K562 (cell line): Measurements from ENCODE around the gene PFAS. TPM values are rescaled to one million over a fixed set of nuclear protein-coding genes. Genes with fewer than 3 reads are reported as not detected.
A peak's percentile ranks its signal among the peaks of the same experiment; 100 is the strongest.

Experiments used
- CHD2 ChIP-seq: IDR thresholded peaks from 2 replicates; pipeline ENCODE4 v1.6.1; 2011; ENCODE audit warnings: low read depth, low read length
- CXXC5 ChIP-seq: fragments of 250-450 bp; sonication (Bioruptor Pico); IDR thresholded peaks from 2 replicates; pipeline ENCODE4 v1.8.0; 2022; ENCODE audit warnings: inconsistent platforms, mild to moderate bottlenecking, moderate library complexity
- E2F3 ChIP-seq: fragments of 250-450 bp; sonication (Bioruptor Pico); IDR thresholded peaks from 2 replicates; pipeline ENCODE4 v1.4.0; 2020; ENCODE audit warnings: mild to moderate bottlenecking
- POLR2A ChIP-seq: fragments of 450-650 bp; conservative IDR thresholded peaks from 2 replicates; pipeline ENCODE4 v1.6.1; 2016
- POLR3A ChIP-seq: IDR thresholded peaks from 2 replicates; pipeline ENCODE4 v1.6.1; 2011; ENCODE audit warnings: borderline replicate concordance, mild to moderate bottlenecking, moderate library complexity; ENCODE audit not compliant: insufficient read length, insufficient read depth; ENCODE audit errors: extremely low read depth
- ZBTB40 ChIP-seq, 2 experiments: fragments of 450-650 bp in 1 of 2; sonication (generic) in 1 of 2; formaldehyde crosslinking in 1 of 2; IDR thresholded peaks; 2 replicates each; pipeline versions ENCODE4 v1.7.1 to v1.9.0; 2016 to 2022; ENCODE audit warnings: inconsistent platforms in 1 of 2, mild to moderate bottlenecking in 1 of 2, missing genetic modification reagents in 1 of 2
- ZFP36 ChIP-seq: fragments of 150-350 bp; IDR thresholded peaks from 2 replicates; pipeline ENCODE4 v1.6.1; 2018; ENCODE audit warnings: low read length, low read depth; ENCODE audit not compliant: partially characterized antibody
- ZKSCAN1 ChIP-seq: fragments of 150-350 bp; IDR thresholded peaks from 2 replicates; pipeline ENCODE4 v1.6.1; 2016; ENCODE audit warnings: low read depth, low read length
- ZNF57 ChIP-seq: fragments of 450-650 bp; formaldehyde crosslinking; IDR thresholded peaks from 2 replicates; pipeline ENCODE4 v1.4.0; 2020; ENCODE audit warnings: mild to moderate bottlenecking, moderate library complexity
- polyA plus RNA-seq, 8 experiments: library from polyadenylated mRNA; depleted of rRNA in 4 of 8; stranded (reverse) in 5 of 8; unstranded in 3 of 8; fragments of >200 nt; fragmentation: Nextera tagmentation in 2 of 8; fragmentation: Illumina TruSeq in 1 of 8; extraction: Ambion mirVana in 2 of 8; extraction: Trizol in 1 of 8; gene quantifications; 2 replicates each; pipeline versions ENCODE4 v1.2.1 to v1.2.3, GENCODE V29; 2011 to 2014; ENCODE audit warnings: inconsistent platforms in 1 of 8, missing spikeins in 1 of 8
- total RNA-seq, 7 experiments: library from RNA; depleted of rRNA in 6 of 7; stranded (reverse); fragments of >200 nt in 6 of 7; fragmentation: Illumina TruSeq in 2 of 7; extraction: Trizol in 2 of 7; gene quantifications; 2 replicates each; pipeline versions ENCODE4 v1.2.1 to v1.2.3, GENCODE V29; 2011 to 2021; ENCODE audit warnings: low replicate concordance in 1 of 7
- TF ChIP-seq, protein P1 (sequence below), 3 experiments: fragments of 200-800 bp in 1 of 3; sonication (Bioruptor generic) in 1 of 3; sonication (generic) in 1 of 3; formaldehyde crosslinking in 1 of 3; IDR thresholded peaks; 2 replicates each; pipeline versions ENCODE4 v1.6.1 to v1.8.0; 2016 to 2022; ENCODE audit warnings: mild to moderate bottlenecking in 2 of 3, missing compliant biosample characterization in 2 of 3, missing genetic modification characterization in 2 of 3, missing genetic modification reagents in 1 of 3
- TF ChIP-seq, protein P2 (sequence below): sonication (generic); formaldehyde crosslinking; IDR thresholded peaks from 2 replicates; pipeline ENCODE4 v1.8.0; 2022; ENCODE audit warnings: mild to moderate bottlenecking, missing genetic modification reagents

Gene PFAS
- total and polyA plus RNA-seq, 9 of the 15 experiments (the other 6 are each of a cell fraction or from before 2014, with no cell fraction given), result 11.6 to 131 (median 43.9) TPM

DNA sequence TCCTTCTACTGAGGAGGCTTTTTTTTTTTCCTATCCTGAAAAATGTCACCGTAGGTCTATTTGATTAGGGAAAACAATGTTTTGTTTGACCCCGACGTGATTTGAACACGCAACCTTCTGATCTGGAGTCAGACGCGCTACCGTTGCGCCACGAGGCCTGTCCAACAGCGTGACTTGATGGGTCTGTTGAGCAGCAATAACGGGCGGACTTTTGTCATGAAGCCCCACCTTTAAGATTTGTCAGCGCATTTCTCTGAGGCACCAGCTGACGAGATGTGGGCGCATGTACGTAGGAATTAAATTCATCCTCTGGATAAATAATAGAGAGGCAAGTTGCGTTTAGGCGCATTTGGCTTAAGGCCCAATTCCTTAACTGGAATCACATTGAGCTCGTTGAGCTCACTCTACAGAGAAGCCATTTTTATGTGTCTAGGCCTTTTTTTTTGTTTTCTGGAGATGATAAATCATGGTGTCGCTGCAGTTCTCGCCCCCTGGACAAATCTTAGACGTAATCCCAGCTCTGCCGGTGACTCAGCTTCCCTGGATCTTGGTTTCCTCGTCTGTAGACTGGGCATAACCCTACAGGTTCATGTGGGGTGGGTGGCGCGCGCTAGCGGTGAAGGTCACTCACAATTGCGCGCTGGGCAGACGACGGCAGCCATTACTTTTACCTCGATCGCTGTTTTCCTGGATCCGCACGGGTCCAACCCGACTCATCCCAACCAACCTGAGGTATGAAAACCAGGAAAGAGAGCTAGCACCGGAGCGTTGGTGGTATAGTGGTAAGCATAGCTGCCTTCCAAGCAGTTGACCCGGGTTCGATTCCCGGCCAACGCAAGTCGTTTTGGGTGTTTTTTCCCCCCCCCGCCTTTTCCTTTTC is 28.1 kb upstream of the PFAS start (continued):
- TF ChIP-seq ZBTB40 (IDR thresholded peaks at IDR 0.05), result peak; percentile 82
- no peak for TF ChIP-seq ZBTB40 (CRISPR knock-in tag; IDR thresholded peaks at IDR 0.05)
- TF ChIP-seq CHD2, result peak; percentile 34; the same call in 1 of the 2 replicates
- 0 out of 2 replicates have a peak, but pooled peaks have one; percentile 19 for TF ChIP-seq ZKSCAN1
- peak; percentile 89 for TF ChIP-seq POLR3A
- TF ChIP-seq CXXC5, result peak; percentile 82
- TF ChIP-seq, protein P1, sequence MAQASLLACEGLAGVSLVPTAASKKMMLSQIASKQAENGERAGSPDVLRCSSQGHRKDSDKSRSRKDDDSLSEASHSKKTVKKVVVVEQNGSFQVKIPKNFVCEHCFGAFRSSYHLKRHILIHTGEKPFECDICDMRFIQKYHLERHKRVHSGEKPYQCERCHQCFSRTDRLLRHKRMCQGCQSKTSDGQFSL (CRISPR knock-in tag; IDR thresholded peaks at IDR 0.05), result peak; percentile 84
- TF ChIP-seq, protein P1 (tag; IDR thresholded peaks at IDR 0.05), result peak in 1 of 2 experiments; percentile 74; a peak in 2 of 4 replicates
- TF ChIP-seq ZNF57 (CRISPR knock-in tag), result no peak
- TF ChIP-seq ZFP36, result peak; percentile 28
- TF ChIP-seq, protein P2, sequence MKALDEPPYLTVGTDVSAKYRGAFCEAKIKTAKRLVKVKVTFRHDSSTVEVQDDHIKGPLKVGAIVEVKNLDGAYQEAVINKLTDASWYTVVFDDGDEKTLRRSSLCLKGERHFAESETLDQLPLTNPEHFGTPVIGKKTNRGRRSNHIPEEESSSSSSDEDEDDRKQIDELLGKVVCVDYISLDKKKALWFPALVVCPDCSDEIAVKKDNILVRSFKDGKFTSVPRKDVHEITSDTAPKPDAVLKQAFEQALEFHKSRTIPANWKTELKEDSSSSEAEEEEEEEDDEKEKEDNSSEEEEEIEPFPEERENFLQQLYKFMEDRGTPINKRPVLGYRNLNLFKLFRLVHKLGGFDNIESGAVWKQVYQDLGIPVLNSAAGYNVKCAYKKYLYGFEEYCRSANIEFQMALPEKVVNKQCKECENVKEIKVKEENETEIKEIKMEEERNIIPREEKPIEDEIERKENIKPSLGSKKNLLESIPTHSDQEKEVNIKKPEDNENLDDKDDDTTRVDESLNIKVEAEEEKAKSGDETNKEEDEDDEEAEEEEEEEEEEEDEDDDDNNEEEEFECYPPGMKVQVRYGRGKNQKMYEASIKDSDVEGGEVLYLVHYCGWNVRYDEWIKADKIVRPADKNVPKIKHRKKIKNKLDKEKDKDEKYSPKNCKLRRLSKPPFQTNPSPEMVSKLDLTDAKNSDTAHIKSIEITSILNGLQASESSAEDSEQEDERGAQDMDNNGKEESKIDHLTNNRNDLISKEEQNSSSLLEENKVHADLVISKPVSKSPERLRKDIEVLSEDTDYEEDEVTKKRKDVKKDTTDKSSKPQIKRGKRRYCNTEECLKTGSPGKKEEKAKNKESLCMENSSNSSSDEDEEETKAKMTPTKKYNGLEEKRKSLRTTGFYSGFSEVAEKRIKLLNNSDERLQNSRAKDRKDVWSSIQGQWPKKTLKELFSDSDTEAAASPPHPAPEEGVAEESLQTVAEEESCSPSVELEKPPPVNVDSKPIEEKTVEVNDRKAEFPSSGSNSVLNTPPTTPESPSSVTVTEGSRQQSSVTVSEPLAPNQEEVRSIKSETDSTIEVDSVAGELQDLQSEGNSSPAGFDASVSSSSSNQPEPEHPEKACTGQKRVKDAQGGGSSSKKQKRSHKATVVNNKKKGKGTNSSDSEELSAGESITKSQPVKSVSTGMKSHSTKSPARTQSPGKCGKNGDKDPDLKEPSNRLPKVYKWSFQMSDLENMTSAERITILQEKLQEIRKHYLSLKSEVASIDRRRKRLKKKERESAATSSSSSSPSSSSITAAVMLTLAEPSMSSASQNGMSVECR, result peak; percentile 70
- no peak for TF ChIP-seq E2F3
- peak; percentile 51 for TF ChIP-seq POLR2A
